ENCODE data around the gene CSTF1.
"Not testable (repeated sequence)": the region's sequence is repeated elsewhere in the genome, so short reads cannot be mapped to it uniquely, and the experiment has no call there.

The CSTF1 gene

GRCh38 chr20:56406910-56407309 lies 14.5 kb downstream of the CSTF1 start:
- no peak for TF ChIP-seq CTCF (conservative IDR thresholded peaks at IDR 0.05)
- no peak for TF ChIP-seq ZFX (IDR thresholded peaks at IDR 0.05)
- H3K27ac ChIP-seq = no peak overlapping the region

GRCh38 chr20:56409521-56409920 lies 17.1 kb downstream of the CSTF1 start:
- no peak overlapping the region for H3K27ac ChIP-seq
- TF ChIP-seq CTCF (conservative IDR thresholded peaks at IDR 0.05) (no peak), ZFX (IDR thresholded peaks at IDR 0.05) (no peak)

GRCh38 chr20:56409956-56410355 lies 17.5 kb downstream of the CSTF1 start:
- TF ChIP-seq ZFX (IDR thresholded peaks at IDR 0.05) = no peak
- no peak for TF ChIP-seq CTCF (conservative IDR thresholded peaks at IDR 0.05)
- H3K27ac ChIP-seq = no peak overlapping the region

- not testable (repeated sequence) for H3K27ac ChIP-seq
Observed at GRCh38 chr20:56411287-56411686, 18.8 kb downstream of the CSTF1 start.

GRCh38 chr20:56411759-56412472 lies 19.5 kb downstream of the CSTF1 start, which contains the start of gene CASS4:
Gene CASS4, plus strand, starts transcription at chr20:56412260. Its CDS starts 199 bp downstream, at chr20:56412459.
- TF ChIP-seq CTCF (conservative IDR thresholded peaks at IDR 0.05) (no peak), ZFX (IDR thresholded peaks at IDR 0.05) (no peak)
- no peak within 1 kb of the TSS for H3K27ac ChIP-seq

- no peak overlapping the region for H3K27ac ChIP-seq
- TF ChIP-seq ZFX (IDR thresholded peaks at IDR 0.05) = no peak
- no peak for TF ChIP-seq CTCF (conservative IDR thresholded peaks at IDR 0.05)
Observed at GRCh38 chr20:56412473-56412790, 20.0 kb downstream of the CSTF1 start.

- TF ChIP-seq ZFX (IDR thresholded peaks at IDR 0.05) (no peak), CTCF (conservative IDR thresholded peaks at IDR 0.05) (no peak)
- no peak overlapping the region for H3K27ac ChIP-seq
Observed at GRCh38 chr20:56412949-56413348, 20.5 kb downstream of the CSTF1 start.

Measured in C4-2B (cell line).